ENCODE results near the gene NOS1AP. TPM values are rescaled to one million over a fixed set of nuclear protein-coding genes. Genes with fewer than 3 reads are reported as not detected.

The NOS1AP gene
- total RNA-seq, 3 donors from 2014 or later = 11.8 to 17.4 (median 14.3) TPM

GRCh38 chr1:162240577-162240976, 171.1 kb downstream of the NOS1AP start:
- DNase-seq (no peak), ATAC-seq (peak; percentile 62)
- H3K4me1 ChIP-seq (ENCODE audit: low read depth) = no peaks in the 10 kb centered on the region

GRCh38 chr1:162242804-162243203, 173.3 kb downstream of the NOS1AP start:
- H3K4me3 ChIP-seq = no peak overlapping the region
- no peaks in the 10 kb centered on the region for H3K9me3 ChIP-seq
- intact Hi-C loops (cut with DNase I, micrococcal nuclease) = no loop called here
- H3K36me3 ChIP-seq (ENCODE audit: low read depth) = no peaks in the 10 kb centered on the region
- DNase-seq (no peak), ATAC-seq (no peak)
- TF ChIP-seq CTCF (IDR thresholded peaks at IDR 0.05) = no peak
- peaks cover 7% of the 10 kb centered on the region for H3K4me1 ChIP-seq (ENCODE audit: low read depth)

More at GRCh38 chr1:162240577-162240976, 171.1 kb downstream of the NOS1AP start:
- H3K4me3 ChIP-seq = no peak overlapping the region
- intact Hi-C loops (cut with DNase I, micrococcal nuclease) = no loop called here
- H3K36me3 ChIP-seq (ENCODE audit: low read depth) = no peaks in the 10 kb centered on the region
- TF ChIP-seq CTCF (IDR thresholded peaks at IDR 0.05) = no peak
- no peaks in the 10 kb centered on the region for H3K9me3 ChIP-seq

DNA sequence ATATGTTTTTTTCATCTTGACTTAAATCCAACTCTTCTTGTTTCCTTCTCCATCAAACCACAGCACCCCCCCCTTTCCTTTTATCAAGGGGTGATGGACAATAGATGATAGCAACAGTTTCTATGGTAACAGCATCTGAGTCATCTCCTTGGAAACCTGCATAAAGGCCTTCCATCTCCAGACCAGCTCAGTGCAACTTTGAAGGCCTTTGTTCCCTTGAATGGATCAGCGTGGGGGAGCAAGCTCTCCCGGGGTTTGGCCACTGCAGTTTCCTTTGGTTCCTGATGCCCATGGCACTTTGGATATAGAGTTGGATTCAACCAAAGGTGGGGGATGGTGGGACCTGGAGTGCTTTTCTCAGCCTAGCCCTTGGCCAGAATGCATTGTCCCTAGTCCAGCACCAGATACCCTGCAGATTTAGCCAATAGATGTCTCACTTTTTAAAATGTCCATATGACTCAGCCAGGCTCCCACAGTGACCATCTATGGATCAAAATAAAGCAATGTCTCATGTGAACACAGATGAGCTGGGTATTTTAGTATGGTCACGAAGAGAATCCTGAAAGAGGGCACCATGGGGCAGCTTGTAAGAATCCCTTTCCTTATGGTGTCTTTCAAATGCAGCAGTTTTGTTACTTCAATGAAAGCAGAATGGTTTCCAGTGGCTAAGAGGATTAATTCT, 179.5 kb downstream of the NOS1AP start:
- ATAC-seq = no peak
- peaks cover 7% of the 10 kb centered on the region for H3K4me1 ChIP-seq (ENCODE audit: low read depth)
- no peaks in the 10 kb centered on the region for H3K9me3 ChIP-seq
- no peak for DNase-seq
- no peak for TF ChIP-seq CTCF (IDR thresholded peaks at IDR 0.05)
- no peak overlapping the region for H3K4me3 ChIP-seq
- intact Hi-C loops (cut with DNase I, micrococcal nuclease) = no loop called here
- H3K36me3 ChIP-seq (ENCODE audit: low read depth) = no peaks in the 10 kb centered on the region

- no peak for TF ChIP-seq CTCF (IDR thresholded peaks at IDR 0.05)
- H3K4me3 ChIP-seq = no peak overlapping the region
- ATAC-seq = no peak
- peaks cover 7% of the 10 kb centered on the region for H3K4me1 ChIP-seq (ENCODE audit: low read depth)
- no peak for DNase-seq
- H3K9me3 ChIP-seq = no peaks in the 10 kb centered on the region
- H3K36me3 ChIP-seq (ENCODE audit: low read depth) = no peaks in the 10 kb centered on the region
- intact Hi-C loops (cut with DNase I, micrococcal nuclease) = no loop called here
Measured at GRCh38 chr1:162250004-162250730, 180.7 kb downstream of the NOS1AP start.

GRCh38 chr1:162251102-162251501, 181.6 kb downstream of the NOS1AP start:
- no peaks in the 10 kb centered on the region for H3K9me3 ChIP-seq
- DNase-seq (no peak), ATAC-seq (no peak)
- H3K4me1 ChIP-seq (ENCODE audit: low read depth) = peaks cover 7% of the 10 kb centered on the region
- H3K4me3 ChIP-seq = no peak overlapping the region
- no peak for TF ChIP-seq CTCF (IDR thresholded peaks at IDR 0.05)
- H3K36me3 ChIP-seq (ENCODE audit: low read depth) = no peaks in the 10 kb centered on the region
- intact Hi-C loops (cut with DNase I, micrococcal nuclease) = no loop called here

Data from mucosa of descending colon (tissue), 3 donors.